Mesenchymal stem cell (in vitro differentiated cells and primary cell): ENCODE measurements around the gene ARL8B.
"Not testable (repeated sequence)": the region's sequence is repeated elsewhere in the genome, so short reads cannot be mapped to it uniquely, and the experiment has no call there.

Source experiments
- DNase-seq: peaks from one replicate; pipeline ENCODE4 v3.0.0-alpha.2; 2013
- H2AFZ ChIP-seq: one replicate; pipeline ENCODE4 v1.6.1; 2013; ENCODE audit warnings: low read depth, mild to moderate bottlenecking, control low read depth, inconsistent platforms, low read length, moderate library complexity
- H2AK5ac ChIP-seq: 2 replicates; pipeline ENCODE4 v1.6.1; 2013; ENCODE audit warnings: low read length, moderate library complexity, mild to moderate bottlenecking, inconsistent platforms; ENCODE audit not compliant: severe bottlenecking
- H2BK120ac ChIP-seq: one replicate; pipeline ENCODE4 v1.6.1; 2013; ENCODE audit warnings: low read depth, mild to moderate bottlenecking, inconsistent platforms, low read length, moderate library complexity
- H2BK12ac ChIP-seq, 2 experiments: one replicate each; pipeline ENCODE4 v1.6.1; 2013; ENCODE audit warnings: inconsistent platforms in 2 of 2, low read length in 2 of 2, mild to moderate bottlenecking in 2 of 2, moderate library complexity in 2 of 2, control low read depth in 1 of 2
- H2BK15ac ChIP-seq: one replicate; pipeline ENCODE4 v1.6.1; 2013; ENCODE audit warnings: mild to moderate bottlenecking, low read depth, inconsistent platforms; ENCODE audit not compliant: poor library complexity, severe bottlenecking
- H2BK5ac ChIP-seq: 2 replicates; pipeline ENCODE4 v1.6.1; 2013; ENCODE audit warnings: low read depth, mild to moderate bottlenecking, low read length, control low read depth, inconsistent platforms; ENCODE audit not compliant: poor library complexity, severe bottlenecking
- H3K14ac ChIP-seq, 2 experiments: one replicate each; pipeline ENCODE4 v1.6.1; 2013; ENCODE audit warnings: inconsistent platforms in 2 of 2, low read length in 2 of 2, control low read depth in 1 of 2, mild to moderate bottlenecking in 1 of 2, moderate library complexity in 1 of 2
- H3K18ac ChIP-seq, 2 experiments: one replicate each; pipeline ENCODE4 v1.6.1; 2013; ENCODE audit warnings: inconsistent platforms in 2 of 2, low read length in 2 of 2, control low read depth in 1 of 2, low read depth in 1 of 2, mild to moderate bottlenecking in 1 of 2
- H3K23ac ChIP-seq, 2 experiments: one replicate each; pipeline ENCODE4 v1.6.1; 2013; ENCODE audit warnings: inconsistent platforms in 2 of 2, low read length in 2 of 2, mild to moderate bottlenecking in 2 of 2, moderate library complexity in 2 of 2, control low read depth in 1 of 2
- H3K27ac ChIP-seq: 2 replicates; pipeline ENCODE4 v1.5.1; 2013; ENCODE audit warnings: mild to moderate bottlenecking, moderate library complexity, low read length, control low read depth, inconsistent platforms; ENCODE audit not compliant: poor library complexity, severe bottlenecking
- H3K27me3 ChIP-seq, 2 experiments: 2 replicates each; pipeline versions ENCODE4 v1.6.1 to v1.7.0; 2013; ENCODE audit warnings: low read length in 2 of 2, mild to moderate bottlenecking in 2 of 2, moderate library complexity in 2 of 2, control low read depth in 1 of 2, inconsistent platforms in 1 of 2; ENCODE audit not compliant: control insufficient read depth in 1 of 2, insufficient read depth in 1 of 2
- H3K36me3 ChIP-seq, 2 experiments: 2 replicates each; pipeline versions ENCODE4 v1.6.1 to v1.7.0; 2013; ENCODE audit warnings: low read length in 2 of 2, control low read depth in 1 of 2, inconsistent platforms in 1 of 2, low read depth in 1 of 2, mild to moderate bottlenecking in 1 of 2; ENCODE audit not compliant: insufficient read depth in 2 of 2, control insufficient read depth in 1 of 2
- H3K4ac ChIP-seq, 2 experiments: one replicate each; pipeline ENCODE4 v1.6.1; 2013; ENCODE audit warnings: inconsistent platforms in 2 of 2, low read length in 2 of 2, mild to moderate bottlenecking in 2 of 2, moderate library complexity in 2 of 2, control low read depth in 1 of 2, low read depth in 1 of 2
- H3K4me1 ChIP-seq: 2 replicates; pipeline ENCODE4 v1.6.1; 2013; ENCODE audit warnings: low read depth, low read length, control low read depth; ENCODE audit not compliant: control insufficient read depth, insufficient read depth
- H3K4me2 ChIP-seq: 2 replicates; pipeline ENCODE4 v1.6.1; 2013; ENCODE audit warnings: low read length, mild to moderate bottlenecking, inconsistent platforms; ENCODE audit not compliant: poor library complexity, severe bottlenecking
- H3K4me3 ChIP-seq, 2 experiments: 2 replicates each; pipeline versions ENCODE4 v1.5.1 to v1.7.0; 2013; ENCODE audit warnings: low read length in 2 of 2, mild to moderate bottlenecking in 2 of 2, control low read depth in 1 of 2, low read depth in 1 of 2; ENCODE audit not compliant: insufficient read depth in 1 of 2
- H3K79me1 ChIP-seq: replicated peaks from 2 replicates; pipeline ENCODE4 v1.6.1; 2013; ENCODE audit warnings: mild to moderate bottlenecking, control low read depth, low read length, inconsistent platforms; ENCODE audit not compliant: poor library complexity, severe bottlenecking
- H3K9ac ChIP-seq: 2 replicates; pipeline ENCODE4 v1.7.0; 2013; ENCODE audit warnings: mild to moderate bottlenecking, low read length, moderate library complexity
- H3K9me3 ChIP-seq: 2 replicates; pipeline ENCODE4 v1.7.0; 2013; ENCODE audit warnings: mild to moderate bottlenecking, low read length; ENCODE audit not compliant: control insufficient read depth
- H4K8ac ChIP-seq: one replicate; pipeline ENCODE4 v1.6.1; 2013; ENCODE audit warnings: inconsistent platforms, mild to moderate bottlenecking, low read length, moderate library complexity
- H4K91ac ChIP-seq: one replicate; pipeline ENCODE4 v1.6.1; 2013; ENCODE audit warnings: mild to moderate bottlenecking, low read length, inconsistent platforms
- WGBS: methylation state at CpG from one replicate; pipeline ENCODE4 v1.1.7; 2013; ENCODE audit warnings: mixed read lengths; 5-methylcytosine and 5-hydroxymethylcytosine counted together

Gene ARL8B

DNA sequence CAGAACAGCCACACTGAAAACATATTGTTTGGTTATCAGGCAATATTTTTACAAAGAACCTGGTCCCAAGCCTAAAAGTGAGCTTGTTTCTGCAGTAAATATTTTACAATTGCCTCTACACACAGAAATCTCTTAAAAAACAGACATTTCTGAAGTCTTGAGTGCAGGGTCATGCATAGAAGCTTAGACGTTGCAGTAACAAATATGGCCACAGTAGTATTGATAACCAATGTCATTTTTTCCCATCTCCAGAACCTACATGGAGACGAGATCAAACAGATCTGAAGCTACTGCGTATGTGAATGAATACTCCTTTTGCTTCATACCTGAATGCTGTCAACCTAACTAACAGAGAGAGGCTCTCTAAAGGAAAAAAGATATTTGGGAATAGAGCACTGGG is 19.6 kb upstream of the ARL8B start:
- no peaks in the 10 kb centered on the region for H3K79me1 ChIP-seq
- no peak for DNase-seq
- no peaks in the 10 kb centered on the region for H3K4me1 ChIP-seq
- H4K8ac ChIP-seq: no peak overlapping the region
- no peak overlapping the region for H3K27ac ChIP-seq
- no peaks in the 10 kb centered on the region for H3K36me3 ChIP-seq
- H3K23ac ChIP-seq: no peak overlapping the region
- WGBS: 59% methylated on average over 2 of the region's 3 CpGs
- H2BK5ac ChIP-seq: no peak overlapping the region
- H3K18ac ChIP-seq: no peak overlapping the region
- H2BK15ac ChIP-seq: no peak overlapping the region
- no peak overlapping the region for H3K4ac ChIP-seq
- no peak overlapping the region for H2BK120ac ChIP-seq
- H2BK12ac ChIP-seq: no peak overlapping the region
- H2AFZ ChIP-seq: no peak overlapping the region
- no peak overlapping the region for H4K91ac ChIP-seq
- no peak overlapping the region for H3K4me3 ChIP-seq
- no peak overlapping the region for H3K9ac ChIP-seq
- H3K4me2 ChIP-seq: no peak overlapping the region
- H3K9me3 ChIP-seq: no peaks in the 10 kb centered on the region
- H3K14ac ChIP-seq: no peak overlapping the region
- H3K27me3 ChIP-seq: peaks cover 3 to 10% of the 10 kb centered on the region in 2 experiments
- no peak overlapping the region for H2AK5ac ChIP-seq

DNA sequence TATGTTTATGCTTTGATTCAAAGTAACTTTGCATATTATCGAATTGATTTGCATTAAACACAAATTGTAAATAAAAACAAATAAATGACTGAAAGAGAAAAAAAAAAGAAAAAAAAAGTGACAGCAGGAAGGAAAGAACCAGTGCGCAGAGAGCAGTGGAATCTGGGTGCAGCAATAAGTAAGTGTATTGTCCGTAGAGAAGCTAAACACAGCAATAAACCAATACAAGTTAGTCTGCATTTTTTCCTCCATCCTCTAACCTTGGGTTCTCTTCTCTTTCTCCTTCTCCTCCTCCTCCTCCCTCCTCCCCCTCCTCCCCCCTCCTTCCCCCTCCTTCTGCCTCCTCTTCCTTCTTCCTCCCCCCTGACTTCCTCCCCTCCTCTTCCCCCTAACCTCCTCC is 18.3 kb upstream of the ARL8B start:
- WGBS: 100% methylated on average over 1 of the region's 3 CpGs
- H3K18ac ChIP-seq: no peak overlapping the region
- no peak overlapping the region for H2BK120ac ChIP-seq
- H3K23ac ChIP-seq: no peak overlapping the region
- no peak overlapping the region for H3K4ac ChIP-seq
- no peak overlapping the region for H3K4me2 ChIP-seq
- H2AK5ac ChIP-seq: no peak overlapping the region
- H2BK12ac ChIP-seq: no peak overlapping the region
- no peak overlapping the region for H4K91ac ChIP-seq
- H3K4me1 ChIP-seq: no peaks in the 10 kb centered on the region
- H3K9ac ChIP-seq: no peak overlapping the region
- H4K8ac ChIP-seq: no peak overlapping the region
- no peaks in the 10 kb centered on the region for H3K79me1 ChIP-seq
- H3K36me3 ChIP-seq: no peaks in the 10 kb centered on the region
- H2BK15ac ChIP-seq: no peak overlapping the region
- no peak overlapping the region for H3K14ac ChIP-seq
- H3K9me3 ChIP-seq: no peaks in the 10 kb centered on the region
- peaks cover 3 to 6% of the 10 kb centered on the region in 2 experiments for H3K27me3 ChIP-seq
- H3K27ac ChIP-seq: no peak overlapping the region
- no peak for DNase-seq
- H3K4me3 ChIP-seq: no peak overlapping the region
- no peak overlapping the region for H2AFZ ChIP-seq
- H2BK5ac ChIP-seq: no peak overlapping the region

DNA sequence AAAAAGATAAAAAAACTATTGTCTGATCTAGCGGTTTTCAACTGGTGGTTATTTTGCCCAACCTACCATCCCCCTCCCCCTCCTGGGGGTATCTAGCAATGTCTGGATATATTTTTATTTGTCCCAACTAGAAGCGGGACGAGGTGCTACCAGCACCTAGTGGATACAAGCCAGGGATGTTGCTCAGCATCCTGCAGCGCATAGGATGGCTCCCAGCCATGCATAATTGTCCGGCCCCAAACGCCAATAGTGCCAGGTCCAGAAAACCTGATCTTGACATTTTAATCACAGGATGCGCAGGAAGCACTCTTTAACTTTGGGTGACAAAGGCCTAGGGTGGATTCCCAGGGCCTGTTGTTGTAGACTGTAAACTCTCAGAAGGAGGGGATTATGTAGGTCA is 17.0 kb upstream of the ARL8B start:
- Histone ChIP-seq H2BK12ac (no peak overlapping the region), H4K91ac (no peak overlapping the region), H3K23ac (no peak overlapping the region), H2BK5ac (no peak overlapping the region), H3K4me1 (no peaks in the 10 kb centered on the region), H3K9ac (no peak overlapping the region), H3K36me3 (no peaks in the 10 kb centered on the region), H4K8ac (no peak overlapping the region), H2BK15ac (no peak overlapping the region), H3K4ac (no peak overlapping the region), H2AFZ (no peak overlapping the region), H3K27me3 (peaks cover 3 to 4% of the 10 kb centered on the region in 2 experiments), H2BK120ac (no peak overlapping the region), H2AK5ac (no peak overlapping the region), H3K4me3 (no peak overlapping the region), H3K79me1 (no peaks in the 10 kb centered on the region), H3K4me2 (no peak overlapping the region), H3K9me3 (no peaks in the 10 kb centered on the region), H3K14ac (no peak overlapping the region), H3K27ac (no peak overlapping the region), H3K18ac (no peak overlapping the region)
- no peak for DNase-seq
- 95% methylated on average over 7 of the region's 7 CpGs for WGBS

DNA sequence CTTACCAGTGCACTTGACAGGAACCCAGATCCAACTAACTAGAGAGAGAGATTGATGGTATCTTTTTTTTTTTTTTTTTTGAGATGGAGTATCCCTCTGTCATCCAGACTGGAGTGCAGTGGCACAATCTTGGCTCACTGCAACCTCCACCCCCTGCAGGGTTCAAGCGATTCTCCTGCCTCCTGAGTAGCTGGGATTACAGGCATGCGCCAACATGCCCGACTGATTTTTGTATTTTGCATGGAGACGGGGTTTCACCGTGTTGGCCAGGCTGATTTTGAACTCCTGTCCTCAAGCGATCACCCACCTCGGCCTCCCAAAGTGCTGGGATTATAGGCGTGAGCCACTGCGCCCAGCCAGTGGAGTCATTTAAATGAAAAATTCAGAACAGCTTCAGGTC is 15.7 kb upstream of the ARL8B start:
- not testable (repeated sequence) for H2AFZ ChIP-seq, H2BK5ac ChIP-seq, H2BK15ac ChIP-seq, H3K4ac ChIP-seq, H3K9ac ChIP-seq, H3K14ac ChIP-seq, H3K27me3 ChIP-seq, H3K9me3 ChIP-seq, H3K79me1 ChIP-seq, H3K4me2 ChIP-seq, H2BK12ac ChIP-seq, H3K36me3 ChIP-seq, H3K4me3 ChIP-seq, H2AK5ac ChIP-seq, H2BK120ac ChIP-seq, H3K23ac ChIP-seq, DNase-seq, H3K18ac ChIP-seq, H4K8ac ChIP-seq, H3K4me1 ChIP-seq, H4K91ac ChIP-seq, H3K27ac ChIP-seq
- 88% methylated on average over 9 of the region's 9 CpGs for WGBS
